PC-3 (cell line): Measurements from ENCODE around the gene SEC23IP. TPM values are rescaled to one million over a fixed set of nuclear protein-coding genes. Genes with fewer than 3 reads are reported as not detected.
A peak's percentile ranks its signal among the peaks of the same experiment; 100 is the strongest.

ENCODE experiments used
- ATAC-seq: fragments of 200-7000 bp; cut with Tn5 transposase; 2 replicates; pipeline ENCODE4 v1.9.1; 2020; ENCODE audit warnings: mild to moderate bottlenecking, moderate library complexity
- BruUV-seq: library from RNA; stranded (reverse); fragments of 400-500 nt; replicated peaks from 2 replicates; lab custom pipeline; 2021; lab: Mats Ljungman, UMichigan
- CTCF ChIA-PET: fragments of 300-600 bp; sonication (Branson Sonifier 250); formaldehyde crosslinking; loops from one replicate; lab custom pipeline; 2022; ENCODE audit warnings: antibody characterized with exemption; lab: Charles Lee
- POLR2A ChIA-PET: fragments of 300-600 bp; sonication (Branson Sonifier 250); formaldehyde crosslinking; loops from one replicate; lab custom pipeline; 2022; ENCODE audit warnings: antibody characterized with exemption; ENCODE audit not compliant: unreplicated experiment; lab: Charles Lee
- DNase-seq: peaks from one replicate; pipeline ENCODE4 v3.0.0-alpha.2; 2015
- H2AFZ ChIP-seq: fragments of 300-600 bp; sonication (generic); 2 replicates; pipeline ENCODE4 v1.6.0; 2016; ENCODE audit warnings: antibody characterized with exemption, low read length
- H3F3A ChIP-seq: fragments of 300-600 bp; sonication (generic); one replicate; pipeline ENCODE4 v1.6.0; 2017; ENCODE audit warnings: antibody characterized with exemption, low read length, control low read depth, mild to moderate bottlenecking; ENCODE audit not compliant: unreplicated experiment
- H3K27ac ChIP-seq: fragments of 300-600 bp; sonication (generic); 2 replicates; pipeline ENCODE4 v1.5.1; 2016; ENCODE audit warnings: mild to moderate bottlenecking, low read length
- H3K27me3 ChIP-seq: fragments of 300-600 bp; sonication (generic); 2 replicates; pipeline ENCODE4 v1.6.1; 2016; ENCODE audit warnings: low read length, mixed read lengths
- H3K36me3 ChIP-seq: fragments of 300-600 bp; sonication (generic); 2 replicates; pipeline ENCODE4 v1.6.1; 2016; ENCODE audit warnings: low read depth, mixed run types, low read length, mixed read lengths
- H3K4me1 ChIP-seq: fragments of 300-600 bp; sonication (generic); 2 replicates; pipeline ENCODE4 v1.5.1; 2016; ENCODE audit warnings: low read length; ENCODE audit not compliant: insufficient read depth
- H3K4me2 ChIP-seq: fragments of 300-600 bp; sonication (generic); 2 replicates; pipeline ENCODE4 v1.6.0; 2016; ENCODE audit warnings: low read length
- H3K4me3 ChIP-seq: fragments of 300-600 bp; sonication (generic); 2 replicates; pipeline ENCODE4 v1.5.1; 2016; ENCODE audit warnings: mild to moderate bottlenecking, low read length, mixed read lengths
- H3K79me2 ChIP-seq: fragments of 300-600 bp; sonication (generic); 2 replicates; pipeline ENCODE4 v1.6.1; 2017; ENCODE audit warnings: low read length, mixed read lengths
- H3K9ac ChIP-seq: fragments of 300-600 bp; sonication (generic); 2 replicates; pipeline ENCODE4 v1.6.0; 2016; ENCODE audit warnings: mild to moderate bottlenecking, low read length
- H3K9me2 ChIP-seq: fragments of 300-600 bp; sonication (generic); replicated peaks from 2 replicates; pipeline ENCODE4 v1.6.1; 2016; ENCODE audit warnings: mixed run types, low read length, mixed read lengths
- H3K9me3 ChIP-seq: fragments of 300-600 bp; sonication (generic); 2 replicates; pipeline ENCODE4 v1.6.1; 2016; ENCODE audit warnings: low read length, mixed read lengths
- H4K20me1 ChIP-seq: fragments of 300-600 bp; sonication (generic); 2 replicates; pipeline ENCODE4 v1.6.1; 2016; ENCODE audit warnings: low read length, mixed read lengths
- CTCF ChIP-seq: fragments of 300-600 bp; sonication (generic); conservative IDR thresholded peaks from 2 replicates; pipeline ENCODE4 v1.5.1; 2017; ENCODE audit warnings: antibody characterized with exemption, low read depth, mild to moderate bottlenecking, low read length
- EZH2 ChIP-seq: fragments of 300-600 bp; sonication (generic); IDR thresholded peaks from one replicate; pipeline ENCODE4 v1.6.1; 2017; ENCODE audit warnings: antibody characterized with exemption, mild to moderate bottlenecking, low read length; ENCODE audit not compliant: unreplicated experiment
- EZH2phosphoT487 ChIP-seq: fragments of 300-600 bp; sonication (generic); IDR thresholded peaks from 2 replicates; pipeline ENCODE4 v1.6.1; 2018; ENCODE audit warnings: mild to moderate bottlenecking, antibody characterized with exemption, low read length, borderline replicate concordance
- intact Hi-C: fragments of 100-400 bp; cut with micrococcal nuclease; formaldehyde crosslinking; loops from 2 replicates; pipeline ENCODE4 v1.9.0; 2023
- total RNA-seq: library from RNA; depleted of rRNA; stranded (reverse); fragments of >200 nt; gene quantifications from 2 replicates; pipeline ENCODE4 v1.2.3, GENCODE V29; 2014

The SEC23IP gene
- total RNA-seq, 1 experiment from 2014 or later = 42.7 TPM

DNA sequence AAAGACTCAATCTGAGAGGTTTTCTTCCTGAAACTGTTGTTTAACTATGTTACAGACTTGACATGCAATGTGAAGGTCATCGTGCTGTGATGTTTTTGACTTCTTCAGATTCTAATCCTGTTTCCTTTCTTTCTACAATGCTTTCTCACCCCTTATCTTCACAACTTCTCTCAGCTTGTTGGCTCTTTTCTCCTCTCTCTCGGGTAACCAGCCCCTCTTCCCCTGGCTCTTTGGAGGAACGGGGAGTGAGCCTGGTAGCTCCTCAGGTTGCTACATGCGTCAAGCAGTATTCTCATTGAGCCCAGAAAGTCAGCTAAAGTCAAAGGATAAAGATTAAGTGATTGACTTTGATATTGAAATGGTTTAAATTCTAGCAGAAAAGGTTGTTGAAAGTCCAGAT is 40.1 kb downstream of the SEC23IP start:
- Histone ChIP-seq H3K36me3 (peaks cover 38% of the 10 kb centered on the region), H3K9me3 (no peaks in the 10 kb centered on the region), H3K9ac (no peak overlapping the region), H3K4me1 (peaks cover 4% of the 10 kb centered on the region; the same call in 1 of the 2 replicates), H3K4me2 (no peak overlapping the region), H3K9me2 (no peaks in the 10 kb centered on the region), H3K4me3 (no peak overlapping the region), H2AFZ (no peak overlapping the region), H4K20me1 (no peaks in the 10 kb centered on the region), H3K27ac (peak overlapping the region; percentile 35), H3K27me3 (no peaks in the 10 kb centered on the region), H3K79me2 (no peaks in the 10 kb centered on the region), H3F3A (no peaks in the 10 kb centered on the region)
- intact Hi-C loops = no loop called here
- ChIA-PET POLR2A (interaction anchor here (0.6 kb wide), 1 partner anchor 74 kb away, joined by 4 read pairs; no protein-coding TSS in a partner anchor), CTCF (no interaction called here)
- no peak for DNase-seq
- ATAC-seq = no peak
- TF ChIP-seq EZH2 = no peak
- TF ChIP-seq CTCF = no peak
- TF ChIP-seq EZH2phosphoT487 = no peak
- no TSS peak for BruUV-seq

GRCh38 chr10:119933179-119933578 is 40.6 kb downstream of the SEC23IP start:
- no peak overlapping the region for H3K4me2 ChIP-seq
- no peak overlapping the region for H2AFZ ChIP-seq
- ChIA-PET POLR2A (no interaction called here), CTCF (no interaction called here)
- DNase-seq = peak; percentile 39
- no TSS peak for BruUV-seq
- no peaks in the 10 kb centered on the region for H3K9me2 ChIP-seq
- H3K9me3 ChIP-seq = no peaks in the 10 kb centered on the region
- H3K4me3 ChIP-seq = no peak overlapping the region
- peaks cover 4% of the 10 kb centered on the region; the same call in 1 of the 2 replicates for H3K4me1 ChIP-seq
- no peak overlapping the region for H3K9ac ChIP-seq
- intact Hi-C loops = no loop called here
- H4K20me1 ChIP-seq = no peaks in the 10 kb centered on the region
- no peaks in the 10 kb centered on the region for H3F3A ChIP-seq
- H3K79me2 ChIP-seq = no peaks in the 10 kb centered on the region
- peaks cover 33% of the 10 kb centered on the region for H3K36me3 ChIP-seq
- H3K27ac ChIP-seq = no peak overlapping the region
- TF ChIP-seq EZH2 = no peak
- TF ChIP-seq CTCF = peak; percentile 63
- TF ChIP-seq EZH2phosphoT487 = no peak
- H3K27me3 ChIP-seq = no peaks in the 10 kb centered on the region
- ATAC-seq = no peak

DNA sequence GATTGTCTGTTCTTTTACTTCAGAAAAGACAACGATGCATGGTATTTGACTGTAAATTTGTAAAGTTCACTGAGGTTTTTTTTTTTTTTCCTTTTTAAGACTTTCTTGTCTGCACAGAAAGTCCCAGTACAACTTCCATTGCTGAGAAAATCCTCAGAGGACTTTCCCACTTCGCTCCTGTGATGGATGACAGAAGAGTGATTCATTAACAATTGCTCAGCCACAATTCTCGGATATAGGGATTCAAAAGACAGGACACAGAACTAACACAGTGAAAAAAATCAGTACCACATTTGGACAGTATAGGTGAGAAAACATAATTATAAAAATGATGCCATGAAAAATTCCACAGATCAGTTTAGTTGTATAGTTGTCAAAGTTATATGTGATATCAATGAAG is 48.0 kb downstream of the SEC23IP start:
- no TSS peak for BruUV-seq
- DNase-seq = no peak
- CTCF ChIA-PET = no interaction called here

More for the DNA sequence above, 48.0 kb downstream of the SEC23IP start:
- Histone ChIP-seq H3K27ac (no peak overlapping the region), H3K27me3 (no peaks in the 10 kb centered on the region), H2AFZ (no peak overlapping the region), H3K9ac (no peak overlapping the region), H3K9me2 (no peaks in the 10 kb centered on the region), H3K4me2 (no peak overlapping the region), H4K20me1 (no peaks in the 10 kb centered on the region), H3F3A (no peaks in the 10 kb centered on the region), H3K4me1 (no peaks in the 10 kb centered on the region), H3K79me2 (no peaks in the 10 kb centered on the region), H3K9me3 (no peaks in the 10 kb centered on the region), H3K4me3 (no peak overlapping the region), H3K36me3 (peaks cover 23% of the 10 kb centered on the region)
- TF ChIP-seq EZH2phosphoT487 (no peak), CTCF (no peak), EZH2 (no peak)
- POLR2A ChIA-PET = no interaction called here
- intact Hi-C loops = no loop called here
- ATAC-seq = no peak
